HG03060 (cell line): ENCODE measurements around the gene DISP3.
"Not testable (repeated sequence)": the region's sequence is repeated elsewhere in the genome, so short reads cannot be mapped to it uniquely, and the experiment has no call there.

Source experiments
- ATAC-seq: cut with Tn5 transposase; IDR thresholded peaks from one replicate; pipeline ENCODE4 v1.9.1; 2021; ENCODE audit warnings: low read depth, moderate number of reproducible peaks; ENCODE audit not compliant: unreplicated experiment

Gene DISP3

DNA sequence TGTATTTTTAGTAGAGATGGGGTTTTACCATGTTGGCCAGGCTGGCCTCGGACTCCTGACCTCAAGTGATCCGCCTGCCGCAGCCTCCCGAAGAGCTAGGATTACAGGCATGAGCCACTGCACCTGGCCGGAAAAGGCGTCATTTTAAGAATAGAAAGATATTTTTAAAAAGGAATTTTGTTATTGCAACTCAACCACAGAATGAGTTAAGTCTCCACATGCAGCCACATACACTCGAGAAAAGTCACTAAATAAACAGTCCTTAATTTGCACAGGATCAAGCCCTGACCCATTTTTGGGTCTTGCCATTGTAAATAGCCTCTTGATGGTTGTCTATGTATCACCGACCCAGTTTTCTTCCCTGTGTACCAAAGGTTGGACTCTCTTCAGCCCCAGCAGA lies 89.7 kb downstream of the DISP3 start:
- ATAC-seq: no peak

DNA sequence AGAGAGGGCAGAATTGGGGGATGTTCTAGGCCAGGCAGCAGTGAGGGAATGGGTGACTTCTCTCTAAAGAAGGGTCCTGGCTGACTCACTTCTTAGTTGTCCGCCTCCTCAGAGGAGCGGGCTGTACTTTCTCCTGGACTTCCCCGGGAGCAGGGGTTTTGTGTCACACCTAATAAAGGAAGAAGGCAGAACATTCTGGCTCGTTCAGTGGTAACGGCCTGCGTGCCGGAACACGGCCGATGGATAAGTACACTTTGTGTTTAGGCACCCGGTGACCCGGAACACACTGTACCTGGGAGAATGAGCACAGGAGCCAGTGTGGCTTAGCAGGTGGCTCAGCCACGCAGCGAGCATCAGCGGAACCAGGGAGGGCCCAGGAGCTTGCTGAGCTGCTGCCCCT lies 90.6 kb downstream of the DISP3 start:
- no peak for ATAC-seq

DNA sequence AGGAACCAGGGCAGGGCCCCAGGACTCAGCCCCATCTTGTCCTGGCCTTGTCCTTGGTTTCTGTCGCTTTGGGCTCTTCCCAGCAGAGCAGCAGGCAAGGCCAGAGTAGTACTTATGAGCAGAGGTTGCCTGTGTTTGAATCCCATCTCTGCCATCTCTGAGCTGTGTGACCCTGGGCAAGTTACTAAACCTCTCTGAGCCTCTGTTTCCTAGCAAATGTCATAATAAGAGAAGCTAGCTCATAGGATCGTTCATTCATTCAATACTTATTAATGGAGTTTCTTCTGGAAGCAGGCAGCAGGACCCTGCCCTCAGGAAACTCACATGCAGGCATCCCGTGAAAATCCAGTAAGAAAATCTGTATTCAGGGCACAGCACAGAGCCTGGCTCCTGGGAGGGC lies 91.0 kb downstream of the DISP3 start:
- ATAC-seq: no peak

DNA sequence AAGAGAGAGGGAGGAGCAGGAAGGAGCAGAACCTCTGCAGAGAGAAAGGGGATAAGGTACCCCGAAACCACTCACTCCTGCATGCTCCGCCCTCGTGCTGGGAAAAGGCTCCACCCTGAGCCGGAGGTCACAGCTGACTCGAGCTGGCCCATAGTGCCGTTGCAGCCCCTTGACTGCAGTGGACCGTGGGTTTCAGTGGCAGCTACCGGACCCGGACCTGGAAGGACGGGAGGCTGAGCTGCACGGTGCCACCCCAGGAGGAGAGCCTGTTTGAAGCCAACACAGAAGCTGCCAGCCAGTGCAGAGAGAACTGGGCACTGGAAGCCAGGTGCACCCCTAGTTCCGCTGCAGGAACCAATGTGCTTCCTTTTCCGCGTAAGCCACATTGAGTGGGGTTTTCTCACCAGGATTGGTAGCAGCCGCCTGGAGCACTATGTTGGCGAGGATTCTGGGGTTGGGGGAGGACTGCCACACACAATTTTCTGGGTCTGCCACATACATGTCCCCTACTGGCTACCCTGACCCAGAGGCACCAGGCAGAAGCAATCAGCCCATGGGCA lies 91.9 kb downstream of the DISP3 start:
- no peak for ATAC-seq

DNA sequence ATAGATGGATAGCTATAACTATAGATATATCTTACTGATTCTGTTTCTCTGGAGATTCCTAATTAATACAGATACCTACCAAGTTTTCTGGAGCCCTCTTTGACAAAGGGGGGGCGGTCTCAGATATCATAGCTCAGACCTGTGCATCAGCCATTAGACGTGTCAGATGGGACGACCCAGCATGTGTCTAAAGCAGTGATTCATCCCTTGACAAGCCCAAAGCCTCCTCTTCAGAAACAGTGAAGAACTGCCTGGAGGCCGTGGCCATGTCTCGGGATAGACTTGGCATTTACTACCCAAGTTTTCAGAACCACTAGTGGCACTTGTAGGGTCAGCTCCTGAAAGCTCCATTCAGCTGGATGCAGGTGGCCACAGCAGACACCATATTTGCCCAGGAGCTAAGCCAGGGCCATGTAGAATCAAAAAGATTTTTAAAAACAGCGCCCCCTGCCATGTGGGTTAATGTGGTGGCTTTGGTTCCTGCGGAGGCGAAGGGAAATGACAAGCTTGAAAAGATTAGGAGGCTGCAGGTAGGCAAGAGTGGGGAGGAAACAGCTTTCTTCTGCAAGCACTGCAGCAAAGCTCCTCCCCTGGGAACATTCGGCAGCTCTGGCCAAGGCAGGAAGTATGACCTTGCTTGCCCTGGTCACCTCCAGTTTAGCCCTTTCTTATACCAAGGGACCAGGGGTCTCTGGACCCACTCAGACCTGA lies 93.1 kb downstream of the DISP3 start:
- no peak for ATAC-seq

DNA sequence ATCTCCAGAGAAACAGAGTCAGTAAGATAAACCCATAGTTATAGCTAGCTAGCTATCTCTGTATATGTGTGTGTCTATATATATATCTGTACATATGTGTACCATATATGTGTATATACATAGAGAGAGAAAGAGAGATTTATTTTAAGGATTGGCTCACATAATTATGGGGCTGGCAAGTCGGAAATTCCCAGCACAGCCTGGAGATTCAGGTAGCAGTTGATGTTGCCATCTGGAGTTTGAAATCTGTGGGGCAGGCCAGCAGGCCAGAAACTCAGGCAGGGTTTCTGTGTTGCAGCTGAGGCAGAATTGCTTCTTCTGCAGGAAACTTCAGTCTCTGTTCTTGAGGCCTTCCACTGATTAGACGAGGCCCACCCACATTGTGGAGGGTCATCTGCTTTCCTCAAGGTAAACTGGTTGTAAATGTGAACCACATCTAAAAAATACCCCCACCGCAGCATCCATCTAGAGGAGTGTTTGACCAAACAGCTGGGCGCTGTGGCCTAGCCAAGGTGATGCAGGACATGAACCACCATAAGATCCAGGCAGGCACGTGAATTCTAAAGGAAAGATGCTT lies 94.2 kb downstream of the DISP3 start:
- ATAC-seq: no peak

DNA sequence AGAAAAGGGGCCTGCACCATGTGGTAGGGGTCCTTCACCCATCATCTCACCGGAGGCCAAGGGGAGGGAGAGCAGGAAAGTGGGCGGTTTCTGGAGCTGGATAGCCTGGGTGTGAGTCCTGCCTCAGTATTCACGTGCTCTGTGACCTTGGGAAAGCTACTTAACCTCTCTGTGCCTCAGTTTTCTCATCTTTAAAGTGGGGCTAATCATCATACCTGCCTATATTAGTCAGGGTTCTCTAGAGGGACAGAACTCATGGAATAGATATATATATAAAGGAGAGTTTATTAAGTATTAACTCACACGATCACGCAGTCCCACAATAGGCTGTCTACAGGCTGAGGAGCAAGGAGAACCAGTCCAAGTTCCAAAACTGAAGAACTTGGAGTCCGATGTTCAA lies 96.6 kb downstream of the DISP3 start:
- ATAC-seq: no peak

DNA sequence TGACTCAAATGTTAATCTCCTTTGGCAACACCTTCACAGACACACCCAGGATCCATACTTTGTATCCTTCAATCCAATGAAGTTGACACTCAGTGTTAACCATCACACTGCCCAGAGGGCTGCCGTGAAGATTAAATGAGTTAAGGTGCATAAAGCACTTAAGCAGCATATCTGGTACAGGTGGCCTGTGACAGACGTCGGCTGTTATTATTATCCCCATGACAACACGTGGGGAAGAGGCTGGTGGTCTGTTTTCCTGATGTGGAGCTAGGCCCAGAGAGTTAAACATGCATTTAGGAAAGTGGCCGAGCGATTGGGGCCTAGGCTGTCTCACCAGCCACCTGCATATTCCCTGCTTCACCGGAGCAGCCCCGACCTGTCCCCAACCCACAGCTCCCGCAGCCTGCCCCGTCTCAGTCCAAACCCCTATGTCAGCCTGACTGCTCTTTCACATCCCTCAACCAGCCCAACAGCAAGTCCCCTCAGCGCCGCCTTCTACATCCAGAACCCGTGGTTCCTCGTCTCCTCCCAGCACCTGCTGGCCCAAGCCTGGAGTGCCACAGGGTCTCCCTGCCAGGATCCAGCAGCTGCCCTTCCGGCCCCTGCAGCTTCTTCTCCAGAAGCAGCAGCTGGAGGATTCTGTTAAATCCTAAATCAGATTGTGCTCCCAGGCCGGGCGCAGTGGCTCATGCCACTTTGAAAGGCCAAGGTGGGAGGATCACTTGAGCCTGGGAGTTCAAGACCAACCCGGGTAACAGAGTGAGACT lies 97.3 kb downstream of the DISP3 start:
- ATAC-seq: no peak

DNA sequence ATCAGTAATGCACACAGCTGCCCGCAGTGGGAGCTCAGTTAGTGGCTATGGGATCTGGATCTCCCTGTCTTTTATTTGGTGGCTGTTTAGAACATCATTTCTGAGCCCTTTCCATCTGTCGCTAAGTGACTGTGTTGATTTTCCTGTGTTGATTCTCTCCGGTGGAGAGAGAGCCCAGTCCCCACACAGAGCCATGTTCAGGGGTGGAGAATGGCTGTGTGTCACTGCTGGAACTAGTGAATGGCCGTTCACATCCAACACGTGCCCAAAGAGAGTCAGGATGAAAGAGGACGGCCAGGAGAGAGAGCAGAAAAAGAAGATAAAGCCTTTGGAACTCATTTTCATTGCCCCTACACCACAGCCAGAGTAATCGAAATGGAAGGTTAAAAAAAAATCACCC lies 99.0 kb downstream of the DISP3 start:
- no peak for ATAC-seq

DNA sequence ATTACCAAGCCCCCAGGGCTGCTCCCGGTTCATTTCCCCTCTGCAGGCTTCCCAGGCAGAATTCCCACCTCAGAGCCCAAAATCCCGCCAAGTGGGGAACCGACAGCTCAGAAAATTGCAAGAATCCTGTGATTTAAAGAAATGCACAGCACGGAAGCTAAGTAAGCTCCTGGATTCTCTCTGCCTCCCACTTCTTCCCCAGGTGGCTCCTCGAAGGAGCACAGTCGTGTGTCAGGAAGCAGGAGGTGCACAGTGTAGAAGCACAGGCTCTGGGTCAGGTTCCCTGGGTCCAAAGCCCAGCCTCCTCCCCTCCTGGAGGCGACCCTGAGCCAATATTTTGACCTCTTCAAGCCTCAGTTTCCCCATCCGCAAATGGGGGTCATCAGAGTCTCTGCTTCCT lies 100.6 kb downstream of the DISP3 start:
- no peak for ATAC-seq

DNA sequence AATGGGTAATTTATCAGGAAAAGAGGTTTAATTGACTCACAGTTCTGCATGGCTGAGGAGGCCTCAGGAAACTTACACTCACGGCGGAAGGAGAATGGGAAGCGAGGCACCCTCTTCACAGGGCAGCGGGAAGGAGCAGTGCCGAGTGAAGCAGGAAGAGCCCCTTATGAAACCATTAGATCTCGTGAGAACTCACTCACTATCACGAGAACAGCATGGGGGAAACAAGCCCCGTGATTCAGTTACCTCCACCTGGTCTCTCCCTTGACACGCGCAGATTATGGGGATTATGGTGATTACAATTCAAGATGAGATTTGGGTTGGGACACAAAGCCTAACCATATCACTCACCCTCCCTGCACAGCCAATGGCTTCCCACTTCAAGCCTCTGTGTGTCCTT lies 101.1 kb downstream of the DISP3 start:
- ATAC-seq: not testable (repeated sequence)

DNA sequence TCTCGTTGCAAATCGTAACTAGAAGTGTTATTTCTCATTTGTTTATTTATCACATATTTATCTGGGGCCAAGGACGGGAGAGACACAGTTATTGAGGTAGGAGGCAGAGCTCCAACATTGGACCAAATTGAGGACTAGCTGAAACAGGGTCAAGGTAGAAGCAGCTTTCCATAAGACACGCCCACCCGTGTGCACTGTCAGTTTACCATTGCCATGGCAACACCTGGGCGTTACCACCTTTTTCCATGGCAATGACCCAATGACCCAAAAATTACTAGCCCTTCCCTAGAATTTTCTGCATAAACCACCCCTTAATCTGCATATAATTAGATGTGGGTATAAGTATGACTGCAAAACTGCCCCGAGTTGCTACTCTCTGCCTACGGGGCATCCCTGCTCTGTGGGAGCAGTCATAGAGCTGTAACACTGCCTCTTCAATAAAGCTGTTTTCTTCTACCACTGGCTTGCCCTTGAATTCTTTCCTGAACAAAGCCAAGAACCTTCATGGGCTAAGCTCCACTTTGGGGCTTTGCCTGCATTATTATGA lies 102.6 kb downstream of the DISP3 start:
- ATAC-seq: no peak

DNA sequence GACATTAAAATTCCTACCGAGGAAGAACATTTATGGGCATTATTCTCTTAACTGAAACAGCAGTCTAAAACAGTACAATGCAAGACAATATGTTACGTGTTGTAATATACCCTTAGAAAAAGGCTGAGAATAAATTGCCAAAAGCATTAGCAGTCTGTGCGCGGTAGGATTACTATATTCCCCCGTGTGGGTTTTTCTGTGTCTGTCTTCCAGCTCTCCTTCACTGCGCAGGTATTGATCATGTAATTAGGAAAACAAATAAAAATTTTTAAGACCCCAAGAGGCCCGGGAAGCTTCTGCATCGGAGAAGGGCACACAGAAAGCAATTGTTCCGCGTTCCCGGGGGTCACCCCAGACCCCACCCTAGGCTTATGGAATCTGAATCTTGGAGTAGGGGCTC lies 106.4 kb downstream of the DISP3 start:
- ATAC-seq: no peak
